ENCODE results near the gene VSNL1. TPM values are rescaled to one million over a fixed set of nuclear protein-coding genes. Genes with fewer than 3 reads are reported as not detected.

The VSNL1 gene
- total RNA-seq, 1 experiment from 2014 or later: 0.43 TPM

DNA sequence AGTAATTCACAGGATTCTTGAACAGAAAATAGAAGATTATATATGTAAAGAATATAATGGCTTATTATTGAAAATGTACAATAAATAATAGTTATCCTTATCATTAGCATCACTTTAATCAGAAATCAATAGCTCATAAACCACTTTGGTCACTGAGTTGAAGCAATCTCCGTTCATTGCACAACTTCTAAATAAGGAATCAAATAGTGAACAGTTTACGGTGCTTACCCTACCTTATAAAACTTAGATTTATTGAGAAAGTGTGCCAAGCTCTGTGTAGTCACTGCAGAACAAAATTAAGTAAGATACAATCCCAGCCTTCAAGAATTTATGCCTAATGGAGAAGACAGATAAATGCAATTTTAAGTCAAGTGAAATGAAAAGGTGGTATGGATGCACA lies 6.7 kb downstream of the VSNL1 start:
- H3K4me3 Mint-ChIP-seq (ENCODE audit: unreplicated experiment): no peak overlapping the region
- no peaks in the 10 kb centered on the region for H3K9me3 Mint-ChIP-seq (ENCODE audit: unreplicated experiment)
- TF ChIP-seq, protein P1, sequence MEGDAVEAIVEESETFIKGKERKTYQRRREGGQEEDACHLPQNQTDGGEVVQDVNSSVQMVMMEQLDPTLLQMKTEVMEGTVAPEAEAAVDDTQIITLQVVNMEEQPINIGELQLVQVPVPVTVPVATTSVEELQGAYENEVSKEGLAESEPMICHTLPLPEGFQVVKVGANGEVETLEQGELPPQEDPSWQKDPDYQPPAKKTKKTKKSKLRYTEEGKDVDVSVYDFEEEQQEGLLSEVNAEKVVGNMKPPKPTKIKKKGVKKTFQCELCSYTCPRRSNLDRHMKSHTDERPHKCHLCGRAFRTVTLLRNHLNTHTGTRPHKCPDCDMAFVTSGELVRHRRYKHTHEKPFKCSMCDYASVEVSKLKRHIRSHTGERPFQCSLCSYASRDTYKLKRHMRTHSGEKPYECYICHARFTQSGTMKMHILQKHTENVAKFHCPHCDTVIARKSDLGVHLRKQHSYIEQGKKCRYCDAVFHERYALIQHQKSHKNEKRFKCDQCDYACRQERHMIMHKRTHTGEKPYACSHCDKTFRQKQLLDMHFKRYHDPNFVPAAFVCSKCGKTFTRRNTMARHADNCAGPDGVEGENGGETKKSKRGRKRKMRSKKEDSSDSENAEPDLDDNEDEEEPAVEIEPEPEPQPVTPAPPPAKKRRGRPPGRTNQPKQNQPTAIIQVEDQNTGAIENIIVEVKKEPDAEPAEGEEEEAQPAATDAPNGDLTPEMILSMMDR (IDR thresholded peaks at IDR 0.05; ENCODE audit: insufficient read depth in 1 of 2, low read depth in 1 of 2, low read length in 1 of 2, severe bottlenecking in 1 of 2, unreplicated experiment in 1 of 2): no peak
- Histone ChIP-seq H3K9me3 (no peaks in the 10 kb centered on the region), H3K27me3 (replicated peaks; ENCODE audit: control insufficient read depth, insufficient read depth, low read length) (no peaks in the 10 kb centered on the region; the same call in 1 of the 2 replicates), H3K36me3 (ENCODE audit: control insufficient read depth, insufficient read depth, low read length) (no peaks in the 10 kb centered on the region), H3K4me1 (peaks cover 18% of the 10 kb centered on the region), H3K4me3 (ENCODE audit: low read depth, low read length) (no peak overlapping the region)
- H3K27me3 Mint-ChIP-seq (ENCODE audit: insufficient read depth, unreplicated experiment): peaks cover 8% of the 10 kb centered on the region
- BruUV-seq (replicated peaks): no TSS peak
- H3K36me3 Mint-ChIP-seq (ENCODE audit: insufficient read depth, unreplicated experiment): no peaks in the 10 kb centered on the region
- no peak for DNase-seq
- intact Hi-C loops (cut with micrococcal nuclease; ENCODE audit: unreplicated experiment): no loop called here
- ChIA-PET POLR2A (no interaction called here), CTCF (no interaction called here)
- H3K4me1 Mint-ChIP-seq (ENCODE audit: low read depth, unreplicated experiment): peaks cover 14% of the 10 kb centered on the region
- no peak overlapping the region for H3K27ac Mint-ChIP-seq (ENCODE audit: unreplicated experiment)

DNA sequence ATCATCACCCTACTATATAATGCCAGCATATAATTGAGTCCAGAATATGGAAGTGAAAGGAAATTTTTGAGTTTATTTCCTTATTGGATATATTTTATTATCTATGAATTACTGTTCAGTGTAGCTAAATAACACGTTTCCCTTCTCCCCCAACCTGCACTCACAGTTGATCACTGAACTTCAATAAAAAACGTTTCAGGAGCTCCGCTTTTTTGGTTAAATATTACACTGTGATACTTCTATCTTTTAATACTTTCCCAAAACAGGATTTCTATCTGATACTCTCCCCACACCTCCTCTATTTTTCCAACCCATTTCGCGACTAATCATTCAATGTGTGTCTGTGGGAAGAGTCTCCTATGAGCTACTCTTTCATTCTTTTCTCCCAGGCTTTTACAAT lies 7.2 kb downstream of the VSNL1 start:
- Mint-ChIP-seq H3K4me3 (ENCODE audit: unreplicated experiment) (no peak overlapping the region), H3K27ac (ENCODE audit: unreplicated experiment) (no peak overlapping the region), H3K36me3 (ENCODE audit: insufficient read depth, unreplicated experiment) (no peaks in the 10 kb centered on the region), H3K27me3 (ENCODE audit: insufficient read depth, unreplicated experiment) (peaks cover 8% of the 10 kb centered on the region), H3K9me3 (ENCODE audit: unreplicated experiment) (no peaks in the 10 kb centered on the region), H3K4me1 (ENCODE audit: low read depth, unreplicated experiment) (peaks cover 14% of the 10 kb centered on the region)
- TF ChIP-seq, protein P1 (IDR thresholded peaks at IDR 0.05; ENCODE audit: insufficient read depth in 1 of 2, low read depth in 1 of 2, low read length in 1 of 2, severe bottlenecking in 1 of 2, unreplicated experiment in 1 of 2): no peak
- POLR2A ChIA-PET: no interaction called here
- no peak for DNase-seq
- no peaks in the 10 kb centered on the region for H3K9me3 ChIP-seq
- H3K4me1 ChIP-seq: peaks cover 18% of the 10 kb centered on the region
- H3K27me3 ChIP-seq (replicated peaks; ENCODE audit: control insufficient read depth, insufficient read depth, low read length): no peaks in the 10 kb centered on the region; the same call in 1 of the 2 replicates
- H3K36me3 ChIP-seq (ENCODE audit: control insufficient read depth, insufficient read depth, low read length): no peaks in the 10 kb centered on the region
- BruUV-seq (replicated peaks): no TSS peak
- H3K4me3 ChIP-seq (ENCODE audit: low read depth, low read length): no peak overlapping the region
- intact Hi-C loops (cut with micrococcal nuclease; ENCODE audit: unreplicated experiment): no loop called here
- CTCF ChIA-PET: no interaction called here

DNA sequence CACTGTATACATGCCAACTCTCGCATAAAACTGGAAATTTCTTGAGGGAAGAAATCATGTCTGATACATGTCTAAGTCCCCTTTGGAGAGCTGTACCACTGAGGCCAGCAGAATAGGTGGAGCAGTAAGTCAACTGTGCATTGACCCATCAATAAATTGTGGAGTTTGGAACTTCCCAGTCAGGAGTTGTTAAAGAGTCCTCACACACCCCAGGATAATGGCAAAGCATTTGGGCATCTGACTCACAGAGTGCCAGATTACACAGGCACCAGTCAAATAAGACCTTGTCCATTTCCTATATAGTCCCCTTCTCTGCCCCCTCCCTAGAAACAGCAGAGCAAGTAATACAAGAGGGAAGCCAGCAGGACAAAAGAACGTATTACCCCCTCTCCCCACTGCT lies 10.4 kb downstream of the VSNL1 start:
- POLR2A ChIA-PET: no interaction called here
- peaks cover 1% of the 10 kb centered on the region; the same call in 1 of the 2 replicates for H3K4me1 ChIP-seq

More for the DNA sequence above, 10.4 kb downstream of the VSNL1 start:
- Mint-ChIP-seq H3K4me3 (ENCODE audit: unreplicated experiment) (no peak overlapping the region), H3K27ac (ENCODE audit: unreplicated experiment) (no peak overlapping the region), H3K4me1 (ENCODE audit: low read depth, unreplicated experiment) (peaks cover 10% of the 10 kb centered on the region), H3K27me3 (ENCODE audit: insufficient read depth, unreplicated experiment) (peaks cover 2% of the 10 kb centered on the region), H3K36me3 (ENCODE audit: insufficient read depth, unreplicated experiment) (no peaks in the 10 kb centered on the region), H3K9me3 (ENCODE audit: unreplicated experiment) (no peaks in the 10 kb centered on the region)
- intact Hi-C loops (cut with micrococcal nuclease; ENCODE audit: unreplicated experiment): no loop called here
- no peaks in the 10 kb centered on the region for H3K9me3 ChIP-seq
- H3K27me3 ChIP-seq (replicated peaks; ENCODE audit: control insufficient read depth, insufficient read depth, low read length): no peaks in the 10 kb centered on the region
- DNase-seq: no peak
- H3K4me3 ChIP-seq (ENCODE audit: low read depth, low read length): no peak overlapping the region
- CTCF ChIA-PET: no interaction called here
- H3K36me3 ChIP-seq (ENCODE audit: control insufficient read depth, insufficient read depth, low read length): no peaks in the 10 kb centered on the region
- BruUV-seq (replicated peaks): no TSS peak
- TF ChIP-seq, protein P1 (IDR thresholded peaks at IDR 0.05; ENCODE audit: insufficient read depth in 1 of 2, low read depth in 1 of 2, low read length in 1 of 2, severe bottlenecking in 1 of 2, unreplicated experiment in 1 of 2): no peak
